AG04449 (cell line): ENCODE data around the gene UBASH3A.

Experiments used
- CTCF ChIA-PET: fragments of 350-600 bp; formaldehyde crosslinking; extraction: SDS; loops from one replicate; lab custom pipeline; 2021; ENCODE audit warnings: antibody characterized with exemption; lab: Yijun Ruan, JAX
- POLR2A ChIA-PET: fragments of 400-600, 350-600 bp; formaldehyde crosslinking; extraction: SDS; loops from one replicate; lab custom pipeline; 2020; ENCODE audit warnings: antibody characterized with exemption, inconsistent platforms; lab: Yijun Ruan, JAX
- DNase-seq: peaks from one replicate; pipeline ENCODE4 v3.0.0-alpha.2; 2010; ENCODE audit warnings: low read depth, low spot score
- H3K4me3 ChIP-seq: 2 replicates; pipeline ENCODE4 v1.5.1; 2011; ENCODE audit warnings: low read depth, mild to moderate bottlenecking, control low read depth, low read length
- CTCF ChIP-seq: IDR thresholded peaks from one replicate; pipeline ENCODE4 v1.5.1; 2011; ENCODE audit warnings: mild to moderate bottlenecking, moderate library complexity, low read length, control low read depth, inconsistent platforms; ENCODE audit not compliant: insufficient read depth; ENCODE audit errors: missing control alignments

Gene UBASH3A

GRCh38 chr21:42381347-42381984 is 22.2 kb upstream of the UBASH3A start:
- H3K4me3 ChIP-seq, result no peak overlapping the region
- ChIA-PET CTCF (interaction anchor here (0.6 to 2.7 kb wide), 5 partner anchors 12 to 236 kb away, joined by 3 to 19 read pairs (median 4); no protein-coding TSS in a partner anchor), POLR2A (no interaction called here)
- no peak for DNase-seq
- TF ChIP-seq CTCF, result peak; percentile 78

GRCh38 chr21:42382915-42383314 is 20.8 kb upstream of the UBASH3A start:
- no peak for TF ChIP-seq CTCF
- CTCF ChIA-PET, result interaction anchor here (2.6 kb wide), 1 partner anchor 235 kb away, joined by 12 read pairs; no protein-coding TSS in a partner anchor
- no peak overlapping the region for H3K4me3 ChIP-seq
- DNase-seq, result no peak
- POLR2A ChIA-PET, result no interaction called here

- TF ChIP-seq CTCF, result no peak
- ChIA-PET CTCF (no interaction called here), POLR2A (no interaction called here)
- no peak overlapping the region for H3K4me3 ChIP-seq
- no peak for DNase-seq
Observed at GRCh38 chr21:42383331-42383730, 20.4 kb upstream of the UBASH3A start.

GRCh38 chr21:42384156-42384945 is 19.4 kb upstream of the UBASH3A start:
- CTCF ChIA-PET, result no interaction called here
- no peak for TF ChIP-seq CTCF
- POLR2A ChIA-PET, result no interaction called here
- no peak overlapping the region for H3K4me3 ChIP-seq
- DNase-seq, result no peak

- POLR2A ChIA-PET, result no interaction called here
- CTCF ChIA-PET, result no interaction called here
Observed at GRCh38 chr21:42384989-42385388, 18.7 kb upstream of the UBASH3A start.

More at GRCh38 chr21:42384989-42385388, 18.7 kb upstream of the UBASH3A start:
- DNase-seq, result no peak
- H3K4me3 ChIP-seq, result no peak overlapping the region
- no peak for TF ChIP-seq CTCF
